Measurements from ENCODE around the gene PLXND1.
"Not testable (repeated sequence)": the region's sequence is repeated elsewhere in the genome, so short reads cannot be mapped to it uniquely, and the experiment has no call there.

Gene PLXND1

DNA sequence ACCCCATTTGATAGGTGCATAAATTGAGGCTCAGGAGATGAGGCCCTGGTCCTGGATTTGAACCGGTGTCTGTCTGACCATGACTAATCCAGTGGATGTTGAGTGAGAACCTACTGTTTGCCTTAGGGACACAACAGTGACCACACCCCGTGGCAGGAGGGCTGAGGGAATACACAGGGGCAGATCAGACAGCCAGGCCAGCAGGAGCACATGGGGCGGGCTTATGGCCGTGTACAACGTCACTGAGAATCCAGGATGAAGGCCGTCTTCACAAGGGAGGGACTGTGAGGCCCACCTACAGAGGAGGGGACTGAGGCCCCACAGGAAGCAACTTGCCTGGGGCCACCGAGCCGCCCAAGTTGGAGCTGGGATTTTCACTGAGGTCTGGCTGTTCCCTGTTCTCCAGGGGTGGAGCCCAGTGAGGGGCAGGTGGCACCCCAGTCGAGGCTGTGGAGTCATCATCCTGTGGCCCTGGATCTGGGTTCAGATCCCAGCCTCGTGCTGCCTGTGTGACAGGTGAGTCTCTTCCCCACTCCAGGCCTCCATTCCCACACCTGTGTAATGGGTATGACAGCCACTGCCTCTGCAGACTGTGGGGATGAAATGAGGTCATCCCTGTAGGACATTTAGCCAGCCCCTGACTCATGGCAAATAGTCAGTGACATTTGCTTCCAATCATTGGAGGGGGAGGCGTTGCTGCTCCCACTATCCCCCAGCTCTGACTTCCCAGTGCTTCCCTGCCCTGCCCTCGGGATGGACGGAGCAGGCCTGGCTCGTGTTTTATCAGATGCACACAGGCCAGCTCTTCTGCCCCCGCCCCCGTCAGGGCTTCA, 6.3 kb upstream of the PLXND1 start:
- no peak for DNase-seq (ENCODE audit: low read depth in 2 of 2)

DNA sequence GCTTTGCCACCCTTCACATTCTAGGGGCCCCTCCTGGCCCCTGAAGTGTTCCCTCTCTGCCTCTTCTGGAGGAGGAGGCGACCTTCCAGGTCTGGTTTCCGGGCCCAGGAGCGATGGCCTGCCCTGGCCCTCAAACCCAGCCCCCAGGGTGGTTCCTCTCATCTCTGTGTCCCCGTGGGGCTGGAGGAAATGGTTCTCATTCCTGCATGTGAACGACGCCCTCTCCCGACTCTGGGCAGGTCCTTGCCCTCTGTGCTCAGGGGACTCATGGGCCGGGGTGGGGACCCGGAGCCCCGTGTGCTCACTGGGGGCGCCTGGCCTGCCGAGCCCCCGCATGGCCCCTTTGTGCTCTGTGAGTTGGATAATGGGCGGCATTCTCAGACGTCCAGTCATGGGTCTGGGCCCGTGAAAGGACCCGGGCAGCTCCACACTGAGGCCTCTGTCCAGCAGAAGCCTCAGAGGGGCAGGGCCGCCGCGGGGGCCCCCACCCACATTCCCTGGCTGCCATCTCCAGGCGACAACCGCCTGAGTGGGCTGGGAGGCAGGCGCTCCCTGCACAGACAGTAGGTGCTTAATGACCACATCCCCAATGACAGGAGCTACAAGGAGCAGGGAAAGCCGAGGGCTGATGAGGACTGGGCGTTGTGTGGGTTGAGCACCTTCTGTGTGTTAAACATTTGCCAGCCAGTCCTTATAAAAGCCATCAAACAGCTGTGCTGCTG, 5.5 kb upstream of the PLXND1 start:
- DNase-seq (ENCODE audit: low read depth in 2 of 2), result no peak

DNA sequence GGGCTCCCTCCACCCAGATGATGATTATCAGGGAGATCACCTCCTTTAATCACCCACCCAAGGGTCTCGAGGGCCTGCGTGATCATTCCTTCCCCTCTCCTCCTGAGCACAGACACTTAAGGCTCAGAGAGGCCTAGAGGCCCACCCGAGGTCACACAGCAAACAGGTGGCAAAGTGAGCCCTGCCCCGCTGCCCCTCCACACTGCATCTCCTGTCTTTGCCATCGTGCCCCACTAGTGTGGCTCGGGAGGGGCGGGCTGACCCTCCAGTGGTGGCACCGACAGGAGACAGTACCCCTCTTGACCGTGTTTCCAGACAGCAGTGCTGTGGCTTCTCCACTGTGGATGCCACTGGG, 4.9 kb upstream of the PLXND1 start:
- no peak for DNase-seq (ENCODE audit: low read depth in 2 of 2)

DNA sequence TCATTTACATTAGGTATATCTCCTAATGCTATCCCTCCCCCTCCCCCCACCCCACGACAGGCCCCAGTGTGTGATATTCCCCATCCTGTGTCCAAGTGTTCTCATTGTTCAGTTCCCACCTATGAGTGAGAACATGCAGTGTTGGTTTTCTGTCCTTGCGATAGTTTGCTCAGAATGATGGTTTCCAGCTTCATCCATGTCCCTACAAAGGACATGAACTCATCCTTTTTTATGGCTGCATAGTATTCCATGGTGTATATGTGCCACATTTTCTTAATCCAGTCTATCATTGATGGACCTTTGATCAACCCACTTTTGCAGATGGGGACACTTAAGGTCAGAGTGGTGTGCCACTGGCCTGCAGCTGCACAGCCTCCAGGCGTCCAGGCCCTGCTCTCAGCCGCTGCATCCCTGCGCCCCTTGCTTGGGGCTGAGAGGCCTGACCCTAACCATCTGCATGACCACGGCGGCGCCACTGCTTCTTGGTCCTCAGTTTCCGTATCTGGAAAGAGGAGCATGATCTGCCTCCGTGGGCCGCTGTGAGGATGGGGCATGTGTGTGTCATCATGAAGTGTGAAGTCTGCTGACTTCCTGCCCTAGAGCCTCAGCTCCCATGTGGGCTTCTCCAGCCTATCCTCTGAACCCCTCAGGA, 4.4 kb upstream of the PLXND1 start:
- not testable (repeated sequence) for DNase-seq (ENCODE audit: low read depth in 2 of 2)

DNA sequence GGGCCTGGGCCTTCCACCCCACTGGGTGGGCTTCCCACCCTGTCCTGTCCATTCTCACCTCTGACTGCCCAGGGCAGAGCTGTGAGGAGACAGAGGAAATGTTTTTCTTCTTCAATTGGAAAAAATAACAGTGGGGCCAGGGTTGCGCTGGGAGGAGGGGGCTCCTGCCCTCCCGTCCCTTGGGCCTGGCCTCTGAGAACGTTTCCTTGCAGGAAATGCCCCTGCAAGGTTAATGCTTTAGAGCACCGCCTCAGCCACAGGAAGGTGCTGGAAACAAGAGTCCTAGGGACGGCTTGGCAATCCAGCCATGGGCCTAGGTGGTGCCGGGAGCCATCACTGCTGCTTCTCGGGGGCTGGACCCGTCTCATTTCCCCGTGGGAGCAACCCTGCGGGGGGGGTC, 3.8 kb upstream of the PLXND1 start:
- no peak for DNase-seq (ENCODE audit: low read depth in 2 of 2)

DNA sequence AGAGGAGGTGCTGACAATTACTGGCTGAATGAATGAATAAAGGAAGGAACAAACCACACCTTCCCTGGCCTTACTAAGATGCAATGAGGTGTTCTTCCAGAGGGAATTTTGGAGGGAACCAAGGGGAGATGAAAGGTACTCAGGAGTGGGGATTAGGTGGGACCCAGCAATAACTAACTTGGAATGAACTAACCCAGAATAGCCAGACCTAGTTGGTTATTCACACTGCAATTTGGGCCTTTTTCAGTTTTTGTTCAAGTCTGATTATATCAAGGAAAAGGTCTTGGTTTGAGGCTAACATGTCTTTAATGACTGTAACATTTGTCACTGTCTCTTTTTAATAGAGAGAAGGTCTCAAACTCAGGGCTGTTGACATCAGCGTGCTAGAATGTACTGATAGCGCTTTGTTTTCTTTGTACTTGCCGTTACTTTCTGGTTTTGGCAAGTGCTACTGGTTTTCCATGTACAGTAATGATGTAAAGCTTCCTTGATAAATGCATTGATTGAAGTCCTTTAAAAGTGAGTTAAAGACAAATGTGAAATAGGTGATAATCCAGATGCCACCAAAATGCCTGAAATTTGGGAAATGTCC, 3.2 kb upstream of the PLXND1 start:
- DNase-seq (ENCODE audit: low read depth in 2 of 2), result no peak

DNA sequence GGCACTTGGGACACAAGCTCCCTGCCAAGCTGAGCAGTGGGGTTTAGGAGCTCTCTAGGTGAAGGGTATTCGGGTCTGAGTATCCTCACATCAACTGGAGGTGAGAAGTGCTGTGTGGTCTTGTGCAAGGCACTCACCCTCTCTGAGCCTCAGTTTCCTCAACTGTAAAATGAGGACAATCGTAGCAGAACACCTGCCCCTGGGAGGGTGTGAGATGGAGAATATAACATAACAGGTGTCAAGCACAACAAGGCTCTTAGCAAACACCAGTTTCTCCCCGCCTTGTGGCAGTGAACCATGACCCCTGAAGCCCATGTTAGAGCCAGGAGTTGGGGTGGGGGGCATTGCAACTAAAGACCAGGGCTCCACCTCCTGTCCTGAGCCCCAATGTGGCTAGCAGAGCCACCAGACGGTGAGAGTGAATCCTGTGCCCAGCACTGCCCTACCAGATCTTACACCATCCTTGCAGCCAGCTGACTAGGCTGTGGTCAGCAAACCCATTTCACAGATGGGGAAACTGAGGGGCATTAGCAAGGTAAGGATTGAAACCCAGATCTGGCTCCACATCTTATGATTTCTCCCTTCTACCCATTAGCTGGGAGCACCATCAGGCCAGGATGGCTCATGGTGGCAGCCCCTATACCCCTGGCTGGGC, 2.6 kb upstream of the PLXND1 start:
- no peak for DNase-seq (ENCODE audit: low read depth in 2 of 2)

DNA sequence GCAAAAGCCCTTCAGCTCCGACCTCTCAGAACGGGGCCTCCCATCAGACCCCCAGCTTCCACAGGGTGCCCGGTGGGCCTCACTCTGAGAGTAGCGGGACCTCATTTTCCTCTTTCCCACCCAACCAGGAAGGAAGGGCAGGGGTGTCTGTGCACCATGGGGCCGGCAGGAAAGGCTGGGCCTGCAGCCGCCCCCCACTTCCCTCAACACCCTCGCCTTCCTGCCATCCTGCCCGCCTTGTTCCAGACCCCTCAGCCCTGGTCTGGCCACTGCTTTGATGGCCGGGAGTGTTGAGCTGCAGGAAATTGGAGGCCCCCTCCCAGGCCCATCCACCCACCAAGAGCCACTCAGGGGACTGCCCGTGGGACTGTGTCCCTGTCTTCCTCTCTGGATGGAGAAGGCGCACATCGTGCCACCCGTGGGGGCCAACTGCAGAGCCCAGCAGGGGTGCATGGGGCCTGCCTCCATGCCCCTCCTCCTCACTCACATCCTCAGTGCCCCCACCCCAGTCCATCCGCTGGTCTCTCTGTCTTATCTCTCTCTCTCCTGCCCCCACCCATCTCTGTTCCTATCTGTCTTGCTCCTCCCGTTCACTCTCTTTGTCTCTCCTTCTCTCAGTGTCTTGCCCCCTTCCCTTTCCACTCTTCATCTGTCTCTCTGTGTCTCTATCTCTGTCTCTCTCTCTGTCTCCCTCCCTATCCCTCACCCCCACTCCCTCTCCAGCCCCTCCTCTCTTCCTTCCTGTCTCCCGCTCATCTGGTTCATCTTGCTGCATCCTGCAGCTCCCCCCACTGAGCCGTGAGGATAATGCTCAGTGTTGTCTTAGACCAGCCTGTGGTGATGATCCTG, 1.8 kb upstream of the PLXND1 start:
- no peak for DNase-seq (ENCODE audit: low read depth in 2 of 2)

DNA sequence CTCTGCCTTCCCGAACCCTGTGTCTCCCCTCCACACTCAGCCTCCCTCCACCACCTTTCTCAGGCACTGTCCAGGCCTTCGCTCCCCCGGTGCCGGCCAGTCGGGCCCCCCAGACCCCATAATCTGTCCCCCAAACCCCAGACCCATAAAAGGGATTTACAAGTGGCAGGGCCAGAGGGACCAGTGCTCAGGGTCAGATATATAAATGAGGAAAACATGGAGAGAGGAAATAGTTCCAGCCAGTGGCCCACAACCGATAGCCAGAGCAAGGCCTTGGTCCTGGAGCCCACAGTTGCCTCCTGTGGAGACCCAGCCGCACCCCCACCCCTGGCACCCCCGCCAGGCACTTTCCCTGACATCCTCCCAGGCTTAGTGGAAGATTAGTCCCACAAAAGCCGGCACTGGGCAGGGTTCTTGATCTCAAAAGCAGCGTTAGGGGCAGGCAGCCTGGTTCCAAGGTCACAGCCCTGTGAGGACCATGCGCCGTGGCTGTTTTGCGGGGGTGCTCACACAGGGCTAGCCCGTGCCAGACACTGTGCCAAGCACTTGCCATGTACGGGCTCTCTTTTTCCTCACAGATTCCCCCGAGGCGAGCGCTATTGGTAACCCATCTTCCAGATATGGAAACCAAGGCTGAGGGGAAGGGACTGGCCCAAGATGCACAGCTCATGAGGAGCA, 1.1 kb upstream of the PLXND1 start:
- DNase-seq (ENCODE audit: low read depth in 2 of 2), result no peak

DNA sequence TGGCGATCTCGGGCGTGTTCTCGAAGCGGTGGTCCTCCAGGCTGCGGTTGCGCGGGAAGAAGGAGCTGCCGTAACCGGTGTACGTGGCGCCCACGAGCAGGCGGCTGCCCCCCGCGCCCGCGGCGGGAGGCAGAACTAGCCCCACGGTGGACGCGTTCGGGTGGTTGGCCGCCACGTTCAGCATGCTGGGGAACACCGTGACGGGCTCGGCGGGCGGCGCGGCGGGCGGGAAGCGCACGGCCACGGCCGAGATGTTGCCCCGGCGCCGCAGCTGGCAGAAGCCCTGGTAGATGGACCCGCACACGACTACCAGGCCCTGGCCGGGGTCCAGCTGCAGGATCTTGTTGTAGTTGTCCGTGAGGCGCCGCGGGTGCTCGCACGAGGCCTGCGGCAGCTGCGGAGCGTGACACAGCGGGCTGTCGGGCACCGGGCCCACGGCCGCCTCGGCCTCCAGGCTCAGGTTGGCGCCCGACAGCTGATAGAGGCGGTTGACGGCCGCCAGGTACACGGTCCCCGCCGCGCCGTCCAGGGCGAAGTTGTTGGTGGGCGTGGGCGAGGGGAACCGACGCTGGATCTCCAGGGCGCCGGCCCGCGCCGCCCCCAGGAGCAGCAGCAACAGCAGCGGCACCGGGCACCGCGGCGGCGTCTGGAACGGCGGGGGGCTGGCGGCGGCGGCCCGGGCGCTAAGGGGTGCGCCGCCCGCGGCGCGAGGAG, 397 bp downstream of the PLXND1 start:
- DNase-seq (ENCODE audit: low read depth in 2 of 2), result no peak

DNA sequence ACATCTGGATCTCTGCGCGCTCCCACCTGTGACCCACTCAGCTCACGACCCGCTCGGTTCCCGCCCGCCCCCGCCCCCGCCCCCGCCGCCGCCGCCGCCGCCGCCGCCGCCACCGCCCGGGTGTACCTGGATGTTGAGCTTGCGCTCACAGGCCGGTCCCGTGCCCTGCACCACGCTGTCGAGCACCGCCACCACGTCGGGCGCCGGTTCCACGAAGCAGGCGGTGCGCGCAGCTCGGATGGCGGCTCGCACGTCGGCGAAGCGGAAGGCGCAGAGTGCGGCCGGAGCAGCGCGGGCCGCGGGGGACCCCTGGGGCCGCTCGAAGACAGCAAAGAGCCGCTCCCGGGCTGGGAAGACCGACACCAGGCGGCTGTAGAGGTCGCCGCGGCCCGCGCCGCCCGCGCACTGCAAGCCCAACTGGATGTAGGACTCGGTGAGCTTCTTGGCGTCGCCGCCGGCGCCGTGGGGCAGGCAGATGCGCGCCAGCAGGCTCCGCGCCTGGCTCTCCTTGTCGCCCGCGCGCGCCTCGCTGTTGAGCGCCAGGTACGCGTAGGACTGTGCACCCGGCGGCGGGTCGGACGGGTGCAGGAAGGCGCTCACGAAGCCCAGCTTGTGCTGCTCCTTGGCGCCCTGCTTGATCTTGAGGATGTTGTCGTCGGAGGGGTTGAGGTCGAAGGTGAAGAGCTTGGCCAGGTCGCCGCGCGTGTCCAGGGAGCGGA, 1.1 kb downstream of the PLXND1 start:
- DNase-seq (ENCODE audit: low read depth in 2 of 2), result no peak

DNA sequence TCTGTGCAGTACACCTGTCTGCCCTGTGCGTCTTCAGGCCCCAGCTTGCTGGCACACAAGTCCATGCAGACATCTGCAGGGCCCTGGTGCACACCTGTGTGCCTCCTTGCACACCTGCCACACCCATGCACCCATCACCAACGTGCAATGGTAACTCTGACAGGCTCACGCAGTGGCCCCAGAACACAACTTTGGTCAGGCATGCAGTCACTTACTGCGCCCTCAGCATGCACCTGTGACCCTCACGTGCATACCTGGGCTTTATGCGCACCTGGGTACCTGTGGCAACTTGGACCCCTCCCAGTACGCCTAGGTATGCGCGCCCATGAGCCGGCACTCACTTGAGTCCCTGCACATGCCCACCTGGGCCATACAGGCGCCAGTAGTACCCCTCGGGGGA, 1.7 kb downstream of the PLXND1 start:
- no peak for DNase-seq (ENCODE audit: low read depth in 2 of 2)

DNA sequence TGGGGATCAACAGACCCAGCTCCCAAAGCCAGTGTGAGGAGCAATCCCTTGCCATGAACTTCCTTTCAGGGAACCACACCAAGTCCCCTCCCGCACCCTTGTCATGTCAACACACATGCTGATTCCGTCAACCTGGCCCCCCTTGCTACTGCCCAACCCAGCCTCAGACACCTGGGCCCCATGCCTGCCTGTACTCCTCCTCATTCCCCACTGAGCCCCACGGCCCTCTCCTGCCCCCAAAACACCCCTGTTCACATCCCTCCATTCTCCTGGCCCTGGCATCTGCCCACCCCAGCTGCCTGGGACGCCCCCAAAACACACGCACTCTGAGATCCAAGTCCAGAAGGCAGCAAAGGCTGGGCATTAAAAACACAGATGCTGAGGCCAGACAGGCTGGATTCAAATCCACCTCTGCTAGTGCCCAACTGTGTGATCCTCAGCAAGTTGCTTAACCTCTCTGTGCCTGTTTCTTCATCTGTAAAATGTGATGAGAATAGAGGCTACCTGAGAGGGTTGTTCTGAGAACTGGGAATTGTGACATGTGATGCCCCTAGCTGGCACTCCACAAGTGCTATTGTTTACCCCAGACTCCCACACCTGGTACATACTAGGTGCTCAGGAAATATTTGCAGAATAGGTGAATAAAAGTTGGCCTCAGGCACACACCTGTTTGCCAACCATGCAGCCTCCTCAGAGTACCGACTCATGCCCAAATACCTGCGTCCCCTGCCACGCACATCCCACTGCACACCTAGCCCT, 2.3 kb downstream of the PLXND1 start:
- DNase-seq (ENCODE audit: low read depth in 2 of 2), result no peak

DNA sequence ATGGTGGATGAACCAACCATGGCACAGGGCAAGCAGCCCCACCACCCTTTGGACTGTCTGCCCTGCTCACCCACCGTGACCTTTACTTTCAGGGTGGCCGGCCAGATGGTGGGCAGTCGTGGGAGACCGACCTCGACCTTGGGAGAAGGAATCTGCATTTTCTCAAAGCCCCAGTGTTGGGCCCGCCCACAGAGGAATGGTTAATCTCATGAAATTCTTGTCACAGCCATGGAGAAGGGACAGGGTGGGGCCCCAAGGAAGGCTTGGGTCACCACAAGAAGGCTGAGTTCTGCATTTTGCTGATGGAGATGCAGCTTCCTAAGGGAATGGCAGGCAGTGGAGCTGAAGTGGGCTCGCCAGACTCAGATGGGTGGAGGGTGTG, 2.9 kb downstream of the PLXND1 start:
- DNase-seq (ENCODE audit: low read depth in 2 of 2), result no peak

DNA sequence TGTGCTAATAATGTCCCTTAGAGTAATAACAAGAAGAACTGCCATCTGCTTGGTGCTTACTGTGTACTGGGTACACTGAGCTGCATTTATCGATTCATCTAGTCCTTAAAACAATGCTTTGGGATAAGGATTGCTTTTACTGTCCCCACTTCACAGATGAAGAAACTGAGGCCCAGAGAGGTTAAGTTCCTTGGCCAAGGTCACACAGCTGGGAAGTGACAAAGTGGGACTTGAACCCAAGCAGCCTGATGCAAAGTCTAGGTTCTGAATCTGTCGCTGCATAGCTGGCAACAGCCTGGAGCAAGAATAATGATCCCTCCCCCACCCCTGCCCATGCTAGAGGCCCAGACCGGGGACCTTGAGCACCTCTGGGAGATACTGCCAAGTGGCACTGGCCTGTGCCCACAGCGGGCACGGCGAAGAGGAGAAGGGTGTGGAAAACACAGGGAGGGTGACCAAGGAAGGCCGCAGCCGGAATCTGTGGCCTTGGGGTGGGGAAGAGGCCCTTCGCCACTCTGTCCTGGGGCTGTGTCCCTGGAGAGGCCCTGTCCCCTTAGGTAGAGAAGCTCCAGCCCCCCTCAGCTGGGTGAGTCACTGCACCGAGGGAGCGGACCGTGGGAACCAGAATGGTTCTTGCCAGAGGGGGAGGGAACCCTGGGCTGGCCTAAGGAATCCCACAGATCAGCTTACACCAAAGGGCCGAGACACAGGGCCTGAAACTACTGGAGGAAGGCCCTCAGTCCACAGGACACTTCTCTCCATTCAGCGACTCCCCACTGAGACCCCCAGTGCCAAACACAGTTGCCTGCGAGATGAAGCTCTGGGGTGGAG, 3.5 kb downstream of the PLXND1 start:
- no peak for DNase-seq (ENCODE audit: low read depth in 2 of 2)

DNA sequence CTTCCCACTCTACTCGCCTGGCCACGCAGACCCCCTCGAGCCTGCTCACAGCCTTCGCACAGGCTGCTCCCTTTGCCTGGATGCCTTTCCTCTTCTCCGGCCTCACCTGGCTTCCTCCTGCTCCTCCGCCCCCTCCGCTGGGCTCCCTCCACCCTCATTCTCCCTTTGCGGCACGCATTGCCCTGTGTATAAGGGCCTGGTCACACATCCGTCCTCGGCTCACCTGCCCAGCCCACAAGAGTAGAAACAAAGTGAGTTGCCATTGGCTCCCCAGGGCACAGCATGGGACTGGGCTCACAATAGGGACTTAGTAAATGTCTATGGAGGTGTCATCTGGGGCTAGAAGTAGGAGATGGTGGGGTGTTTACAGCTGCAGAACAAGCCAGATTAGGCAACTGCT, 4.2 kb downstream of the PLXND1 start:
- DNase-seq (ENCODE audit: low read depth in 2 of 2), result no peak

DNA sequence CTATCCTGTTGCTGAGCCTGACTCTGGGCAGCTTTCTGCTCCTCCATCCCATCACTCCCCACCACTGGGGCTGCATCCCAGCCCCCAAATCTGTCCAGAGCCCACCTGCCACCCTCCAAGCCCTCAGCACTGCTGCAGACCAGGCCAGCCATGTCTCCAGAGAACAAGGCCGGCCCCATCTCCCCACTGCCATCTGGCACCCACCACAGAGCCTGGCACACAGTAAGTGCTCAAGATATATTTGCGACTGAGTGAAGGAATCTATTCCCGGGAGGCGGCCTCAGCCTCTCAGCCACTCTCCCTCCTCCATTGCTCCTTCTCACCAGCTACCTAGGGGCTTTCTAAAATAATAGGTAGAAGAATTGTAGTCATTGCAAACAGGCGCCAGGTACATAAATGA, 4.8 kb downstream of the PLXND1 start:
- DNase-seq (ENCODE audit: low read depth in 2 of 2), result no peak

DNA sequence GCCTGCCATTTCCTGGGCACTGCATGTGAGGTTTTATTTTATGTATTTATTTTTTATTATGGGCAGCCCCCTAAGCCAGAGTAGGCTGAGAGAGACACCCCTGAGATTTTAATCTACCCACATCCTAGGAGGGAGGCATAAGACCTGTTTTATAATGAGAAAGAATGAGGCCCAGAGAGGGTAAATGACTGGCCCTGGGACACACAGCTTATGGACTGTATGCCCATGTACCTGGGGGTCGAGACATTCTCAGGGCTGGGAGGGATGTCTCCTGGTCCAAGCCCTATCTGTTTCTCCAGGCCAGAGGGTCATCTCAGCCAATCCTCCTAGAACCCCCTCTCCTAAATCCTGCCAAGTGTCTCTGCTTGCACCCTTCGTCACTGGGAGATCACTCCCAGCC, 6.1 kb downstream of the PLXND1 start:
- DNase-seq (ENCODE audit: low read depth in 2 of 2), result no peak
